IPS-NIHi7 (cell line): ENCODE measurements around the gene THSD7B.

Source experiments
- DNase-seq: peaks from one replicate; pipeline ENCODE4 v3.0.0; 2012; ENCODE audit warnings: mixed read lengths; ENCODE audit errors: extremely low spot score

Gene THSD7B

DNA sequence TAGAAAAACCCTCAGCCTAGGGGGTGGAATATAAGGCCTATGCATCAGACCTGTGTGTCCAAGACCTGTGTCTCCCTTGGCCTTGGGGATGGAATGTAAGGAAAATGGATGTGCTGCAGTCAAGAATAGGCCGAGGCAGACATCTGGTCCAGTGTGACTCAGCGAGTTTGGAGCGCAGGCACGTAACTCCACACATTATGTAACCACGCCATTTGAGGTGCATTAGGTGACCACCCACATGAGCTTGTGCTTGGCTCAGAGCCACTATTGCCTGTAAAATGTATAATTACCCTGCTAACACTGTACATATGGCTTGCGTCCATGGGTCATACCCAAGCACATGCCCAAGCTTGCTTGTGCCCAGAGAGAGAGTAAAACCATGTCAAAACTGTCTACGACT, 618.0 kb downstream of the THSD7B start:
- DNase-seq, result no peak

DNA sequence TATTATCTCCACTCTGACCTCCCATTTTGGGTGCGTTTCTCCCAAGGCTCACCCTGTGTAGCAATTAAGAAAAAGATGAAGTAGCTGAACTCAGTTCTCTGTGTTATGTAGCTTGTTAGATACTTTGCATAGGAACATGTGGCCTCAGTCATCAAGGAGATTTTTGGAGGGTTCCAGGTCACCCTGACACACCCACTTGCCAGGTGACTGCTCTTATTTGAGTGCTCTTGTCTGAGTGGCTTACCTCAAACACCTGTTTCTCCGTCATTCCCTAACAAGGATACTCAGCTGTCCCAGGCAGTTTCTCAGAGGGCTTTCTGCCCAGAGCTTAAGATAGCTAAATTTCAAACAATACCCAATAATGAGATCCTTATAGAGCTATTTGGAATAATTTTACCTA, 621.7 kb downstream of the THSD7B start:
- DNase-seq, result no peak

DNA sequence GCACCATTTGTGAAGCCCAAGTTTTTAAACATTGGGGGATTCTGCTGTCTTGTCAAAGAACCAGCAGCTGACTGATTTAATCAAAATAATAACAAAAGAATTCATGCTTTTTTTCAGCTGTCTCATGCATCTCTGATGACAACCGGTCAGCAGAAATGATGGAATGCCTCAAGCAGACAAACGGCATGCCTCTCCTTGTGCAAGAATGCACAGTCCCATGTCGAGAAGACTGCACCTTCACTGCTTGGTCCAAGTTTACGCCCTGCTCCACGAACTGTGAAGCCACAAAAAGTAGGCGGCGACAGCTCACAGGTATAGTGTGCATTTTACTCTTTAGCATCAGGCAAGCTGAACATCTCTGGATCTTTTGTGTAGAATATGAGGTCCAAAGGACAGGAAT, 640.2 kb downstream of the THSD7B start:
- no peak for DNase-seq

GRCh38 chr2:137411585-137411984, 646.2 kb downstream of the THSD7B start:
- no peak for DNase-seq

DNA sequence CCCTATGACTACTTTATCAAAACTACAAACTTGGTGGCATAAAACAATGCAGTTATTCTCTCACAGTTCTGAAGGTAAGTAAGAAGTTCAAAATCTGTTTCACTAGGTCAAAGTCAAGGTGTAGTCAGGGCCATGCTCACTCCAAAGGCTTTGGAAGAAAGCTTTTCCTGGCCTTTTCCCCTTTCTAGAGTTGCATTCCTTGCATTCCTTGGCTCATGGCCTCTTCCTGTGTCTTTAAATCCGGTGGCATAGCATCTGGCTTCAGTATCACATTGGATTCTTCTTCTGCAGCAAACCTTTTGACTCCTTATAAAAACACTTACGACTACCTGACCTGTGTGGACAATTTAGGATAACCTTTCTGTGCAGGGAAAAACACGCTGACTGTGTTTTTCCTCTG, 655.4 kb downstream of the THSD7B start:
- no peak for DNase-seq

DNA sequence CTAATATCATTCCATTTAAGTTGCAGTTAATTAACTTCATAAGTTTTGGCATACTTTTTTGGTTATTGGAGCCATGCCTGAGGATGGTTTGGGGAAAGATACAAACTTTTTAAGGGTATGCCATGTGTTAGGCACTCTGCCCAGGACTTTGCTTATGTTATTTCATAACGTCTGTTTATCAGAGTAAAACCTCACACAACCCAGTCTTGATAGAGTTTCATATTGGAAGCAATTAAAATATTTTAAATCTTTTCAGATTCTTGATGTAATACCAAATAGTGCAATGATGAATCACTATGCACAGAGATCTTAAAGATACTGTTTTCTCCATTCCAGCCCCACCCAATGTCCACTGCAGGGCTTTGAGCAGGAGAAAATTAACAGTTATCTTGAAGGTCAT, 669.8 kb downstream of the THSD7B start:
- DNase-seq, result no peak

- no peak for DNase-seq
These were observed 672.0 kb downstream of the THSD7B start for GRCh38 chr2:137437386-137437785.

GRCh38 chr2:137444970-137445369, 679.6 kb downstream of the THSD7B start:
- DNase-seq, result no peak

GRCh38 chr2:137449454-137449853, 684.1 kb downstream of the THSD7B start:
- DNase-seq, result no peak

- DNase-seq, result no peak
These were observed 689.5 kb downstream of the THSD7B start for GRCh38 chr2:137454886-137455285.

DNA sequence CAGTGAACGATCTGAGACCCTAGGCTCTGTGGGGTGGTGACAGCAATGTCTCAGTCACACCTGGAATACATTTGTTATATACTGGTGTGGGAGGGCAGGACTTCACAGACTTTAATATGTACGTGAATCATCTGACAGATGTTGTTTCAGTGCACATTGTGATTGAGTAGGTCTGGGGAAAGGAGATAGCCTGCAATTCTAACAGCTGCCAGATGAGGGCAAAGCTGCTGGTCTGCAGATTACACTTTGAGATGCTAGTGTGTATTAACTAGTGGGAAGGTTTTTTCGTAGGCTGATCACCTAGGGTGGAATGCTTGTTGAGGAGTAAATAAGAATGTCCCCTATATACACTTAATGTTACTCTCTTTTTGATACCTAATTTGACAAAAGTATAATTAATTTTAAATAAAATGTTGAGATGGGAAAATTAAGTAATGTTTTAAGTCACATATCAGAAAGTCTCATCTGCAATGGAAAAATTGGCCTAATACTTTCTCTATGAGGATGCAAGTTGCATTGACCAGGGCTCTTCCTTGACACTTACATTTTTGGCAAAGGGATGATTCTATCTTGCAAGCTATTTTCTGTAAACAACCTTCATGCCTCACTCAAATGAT, 702.0 kb downstream of the THSD7B start:
- peak; percentile 57 for DNase-seq

- no peak for DNase-seq
These were observed 727.9 kb downstream of the THSD7B start for GRCh38 chr2:137493261-137493660.

DNA sequence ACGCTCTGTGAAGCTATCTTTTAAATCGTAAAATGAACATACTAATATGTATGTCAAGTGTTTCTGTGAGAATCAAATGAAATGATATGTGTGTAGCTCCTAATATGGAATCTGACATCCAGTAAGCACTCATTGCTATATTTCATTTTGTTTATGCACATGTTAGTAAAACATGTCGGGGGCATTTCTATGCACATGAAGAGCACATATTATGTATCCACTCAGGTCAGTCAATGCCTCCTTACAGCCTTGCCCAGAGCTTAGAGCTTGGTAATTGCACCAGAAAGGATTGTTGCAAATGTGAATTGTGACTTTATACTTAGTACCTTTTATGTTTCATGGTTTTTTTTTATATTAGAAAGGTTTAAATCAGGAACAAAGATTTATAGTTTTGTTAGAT, 735.3 kb downstream of the THSD7B start:
- no peak for DNase-seq

DNA sequence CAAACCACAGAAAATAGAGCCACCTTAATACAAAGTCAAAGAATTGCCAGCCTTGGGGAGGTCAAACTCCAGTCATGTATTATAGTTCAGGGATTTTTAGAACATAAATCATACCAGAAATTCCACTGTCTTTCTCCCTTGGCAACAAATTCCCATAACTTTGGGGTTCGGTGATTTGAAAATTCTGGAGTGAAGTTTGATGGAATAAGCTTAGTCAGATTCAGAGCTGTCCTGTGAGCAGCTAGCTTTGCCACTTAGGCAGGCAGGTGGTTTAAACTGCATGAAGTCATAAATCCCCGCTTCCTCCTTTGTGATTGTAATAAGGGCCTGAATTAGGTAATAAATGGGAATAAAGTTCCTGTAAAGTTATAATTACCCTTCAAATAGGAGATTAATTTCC, 741.9 kb downstream of the THSD7B start:
- no peak for DNase-seq

GRCh38 chr2:137508739-137509384, 743.5 kb downstream of the THSD7B start:
- peak; percentile 14 for DNase-seq

DNA sequence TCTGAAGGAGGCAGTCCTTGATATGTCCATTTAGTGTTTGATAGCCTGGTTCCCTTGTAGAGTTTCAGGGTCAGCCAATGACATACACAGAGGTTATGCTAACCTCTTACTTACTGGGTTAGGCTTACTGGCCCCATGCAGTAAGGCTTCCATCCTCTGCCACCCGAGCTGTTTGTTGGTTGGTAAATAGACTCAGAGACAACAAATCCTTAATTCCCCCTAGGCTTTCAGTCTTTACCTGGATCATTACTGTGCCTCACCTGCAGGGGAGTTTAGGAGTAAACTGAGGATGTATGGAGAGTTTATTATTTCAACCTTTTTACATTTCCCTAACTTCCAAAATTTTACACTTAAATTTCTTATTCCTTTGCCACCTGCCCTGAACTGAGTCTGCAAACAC, 746.2 kb downstream of the THSD7B start:
- DNase-seq, result no peak

DNA sequence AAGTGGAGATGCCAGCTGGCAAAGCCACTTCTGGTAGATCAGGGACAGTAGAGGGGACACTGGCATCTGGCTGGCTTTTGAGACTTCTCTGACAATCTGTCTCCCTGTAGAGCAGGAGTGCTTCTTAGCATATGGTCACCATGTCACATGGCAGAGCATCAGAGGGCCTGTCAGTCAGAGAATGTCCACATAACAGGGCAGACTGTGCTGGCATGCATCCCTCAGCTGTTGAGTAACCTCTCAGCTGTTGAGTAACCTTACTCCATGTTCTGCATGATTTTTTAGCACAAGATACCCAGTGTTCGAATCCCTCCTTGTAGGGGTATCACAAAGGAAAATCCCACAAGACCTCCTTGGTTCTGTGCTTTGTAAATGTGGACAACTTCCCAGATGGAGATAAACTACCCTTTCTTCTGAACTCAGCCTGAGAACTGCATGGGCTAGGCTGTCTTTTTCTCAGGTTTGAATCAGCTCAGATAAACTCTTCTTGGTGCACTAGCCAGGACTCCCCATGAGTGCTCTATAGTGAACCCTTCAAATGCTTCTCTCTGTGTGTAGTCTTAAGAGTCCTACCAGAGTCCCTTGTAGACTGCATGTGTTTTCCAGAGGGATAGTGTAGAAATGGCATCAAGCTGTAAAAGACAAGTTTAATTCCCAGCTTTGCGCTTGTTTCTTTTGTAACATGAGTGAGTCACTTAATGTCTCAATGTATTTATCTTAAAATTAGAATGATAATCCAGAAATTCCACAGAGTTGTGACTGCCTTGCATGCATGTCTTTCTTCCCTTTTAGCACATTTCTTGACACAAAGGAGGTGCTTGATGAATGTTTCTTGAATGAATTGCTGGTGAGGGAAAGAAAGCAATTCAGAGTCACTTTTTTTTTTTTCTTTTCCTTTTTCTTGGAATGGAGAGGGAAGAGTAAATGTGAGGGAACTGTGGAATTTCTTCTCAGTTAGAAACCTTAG, 756.6 kb downstream of the THSD7B start:
- DNase-seq, result no peak

DNA sequence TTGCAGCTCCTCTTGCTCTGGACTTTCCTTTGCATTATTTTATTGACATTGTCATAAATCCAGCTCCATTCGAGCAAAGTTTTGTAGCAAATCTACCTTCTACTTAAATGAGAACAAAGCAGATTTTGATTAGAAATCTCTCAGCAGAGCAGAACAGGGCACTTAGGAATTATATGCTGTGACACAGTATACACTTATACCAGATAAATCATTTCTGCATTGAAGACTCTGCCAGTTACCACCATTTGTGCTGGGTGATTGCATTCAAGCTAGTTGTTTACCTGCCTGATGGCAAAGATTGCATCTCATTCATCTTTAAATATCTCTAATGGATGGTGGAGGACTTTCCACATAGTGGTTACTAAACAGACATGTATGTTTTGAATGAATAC, 757.3 kb downstream of the THSD7B start:
- DNase-seq, result no peak

GRCh38 chr2:137523931-137524330, 758.6 kb downstream of the THSD7B start:
- DNase-seq, result no peak

DNA sequence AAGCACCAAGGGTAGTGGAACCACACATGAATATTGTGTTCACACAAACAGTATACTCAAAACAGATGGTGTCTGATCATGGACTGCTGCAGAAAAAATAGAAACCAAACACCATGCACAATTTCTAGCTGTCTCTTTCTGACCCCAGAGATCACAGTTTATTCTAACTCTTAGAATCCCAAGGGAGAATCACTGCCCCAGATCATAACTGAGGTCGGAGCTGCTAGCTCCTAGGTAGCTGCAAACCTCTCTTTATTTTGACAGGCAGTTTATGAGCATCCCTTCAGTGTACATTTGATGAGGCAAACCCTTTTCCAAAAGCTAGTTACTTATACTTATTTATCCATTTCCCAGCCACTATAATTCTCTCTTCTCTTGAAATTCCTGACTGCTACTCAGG, 759.8 kb downstream of the THSD7B start:
- no peak for DNase-seq

DNA sequence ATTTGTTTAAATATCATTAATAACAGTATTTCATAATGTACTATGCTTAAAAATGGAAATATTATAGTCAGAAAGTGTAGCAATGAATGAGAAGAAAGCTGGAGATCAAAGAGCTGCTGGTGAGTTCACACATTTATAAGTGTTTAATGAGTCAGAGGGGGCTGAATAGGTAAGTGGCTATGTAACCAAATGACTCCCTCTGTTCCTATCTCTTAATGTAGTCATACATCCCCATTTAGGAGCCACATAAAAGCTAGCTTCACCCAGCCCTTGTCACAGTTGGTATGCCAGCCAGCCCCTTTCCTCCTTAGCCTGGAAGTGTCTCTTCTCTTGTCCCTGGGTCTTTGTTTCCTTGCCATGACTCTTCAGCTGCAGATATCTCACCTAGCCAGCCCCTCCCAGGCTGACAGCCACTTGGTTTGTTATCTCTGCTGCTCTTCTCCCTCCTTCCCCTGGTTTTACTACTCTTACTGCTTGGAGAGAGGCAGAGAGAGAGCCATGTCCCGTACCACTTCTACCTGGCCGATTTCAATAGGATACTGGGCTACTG, 760.4 kb downstream of the THSD7B start:
- DNase-seq, result peak; percentile 19

- DNase-seq, result no peak
These were observed 770.6 kb downstream of the THSD7B start for GRCh38 chr2:137535897-137536296.
